ENCODE measurements around the gene SELENOK. TPM values are rescaled to one million over a fixed set of nuclear protein-coding genes. Genes with fewer than 3 reads are reported as not detected.

Gene SELENOK
- total and polyA plus RNA-seq, 2 donors (not counting 3 experiments of a cell fraction or from before 2014, with no cell fraction given), result 26.1 to 35.2 TPM

DNA sequence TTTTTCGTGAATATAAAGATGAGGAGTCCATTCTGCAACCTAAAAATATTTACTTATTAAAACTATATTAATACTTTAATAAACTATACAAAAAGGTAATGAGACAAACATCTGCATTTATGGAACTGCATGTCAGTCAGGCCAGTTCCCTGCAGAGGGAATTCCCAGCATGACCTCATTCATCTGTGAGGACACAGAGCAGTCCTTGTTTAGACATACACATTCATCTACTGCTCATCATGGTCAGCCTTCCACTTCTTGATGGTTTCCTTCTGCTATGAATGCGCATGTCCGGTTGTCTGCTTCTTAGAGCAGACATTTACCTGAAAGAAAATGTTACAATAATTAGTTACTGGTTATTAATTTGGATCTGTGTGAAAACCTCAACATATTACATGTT, 6.4 kb downstream of the SELENOK start:
- Histone ChIP-seq H4K20me1 (replicated peaks; ENCODE audit: control insufficient read depth, extremely low read depth, insufficient read depth, low read length) (no peaks in the 10 kb centered on the region), H3K9me3 (replicated peaks; ENCODE audit: control insufficient read depth, insufficient read depth, low read length) (no peaks in the 10 kb centered on the region), H3K27ac (ENCODE audit: insufficient read depth, low read depth, low read length) (no peak overlapping the region), H3K36me3 (ENCODE audit: control insufficient read depth in 2 of 2, extremely low read depth in 1 of 2, insufficient read depth in 2 of 2, low read length in 2 of 2) (peaks cover 6 to 8% of the 10 kb centered on the region in 2 experiments), H3K4me2 (ENCODE audit: insufficient read depth, low read length) (no peak overlapping the region), H3K79me2 (ENCODE audit: control insufficient read depth, insufficient read depth, low read length) (peaks cover 27% of the 10 kb centered on the region), H3K4me1 (ENCODE audit: control insufficient read depth, extremely low read depth, insufficient read depth, low read length) (peaks cover 14% of the 10 kb centered on the region), H3K27me3 (ENCODE audit: control insufficient read depth in 2 of 2, insufficient read depth in 2 of 2, low read length in 2 of 2) (no peaks in the 10 kb centered on the region), H3K9me1 (replicated peaks; ENCODE audit: control insufficient read depth, extremely low read depth, insufficient read depth, low read length) (no peaks in the 10 kb centered on the region), H3K9ac (replicated peaks; ENCODE audit: extremely low read depth, insufficient read depth, low read length) (no peak overlapping the region), H2AFZ (ENCODE audit: low read depth, low read length) (no peak overlapping the region), H3K4me3 (replicated peaks in 1 of 3; ENCODE audit: insufficient read depth in 1 of 3, low read depth in 1 of 3, low read length in 3 of 3) (no peak overlapping the region)
- CTCF ChIA-PET, result no interaction called here
- dilution Hi-C loops (cut with MboI; ENCODE audit: extremely low pct_ligation_motif_present, low sequenced_read_pairs), result no loop called here
- no peak for DNase-seq (ENCODE audit: low read depth, low spot score)
- intact Hi-C loops (cut with micrococcal nuclease), result no loop called here
- FAIRE-seq, result no peak
- TF ChIP-seq POLR2A (IDR thresholded peaks at IDR 0.05; ENCODE audit: low read depth, low read length), result no peak
- TF ChIP-seq GATA2 (IDR thresholded peaks at IDR 0.05; ENCODE audit: insufficient read depth, insufficient read length, low read depth, low read length), result no peak
- no peak for TF ChIP-seq MAX (IDR thresholded peaks at IDR 0.05; ENCODE audit: insufficient read depth, insufficient read length)
- no peak for TF ChIP-seq EZH2 (IDR thresholded peaks at IDR 0.05; ENCODE audit: borderline replicate concordance, low read depth, low read length, severe bottlenecking)
- no peak for TF ChIP-seq MYC (IDR thresholded peaks at IDR 0.05; ENCODE audit: low read depth, low read length)
- no peak for TF ChIP-seq JUN (IDR thresholded peaks at IDR 0.05; ENCODE audit: borderline replicate concordance, insufficient read depth, insufficient read length, low read depth)
- TF ChIP-seq FOS (IDR thresholded peaks at IDR 0.05; ENCODE audit: borderline replicate concordance, insufficient read depth, low read length), result no peak
- TF ChIP-seq, protein P1, sequence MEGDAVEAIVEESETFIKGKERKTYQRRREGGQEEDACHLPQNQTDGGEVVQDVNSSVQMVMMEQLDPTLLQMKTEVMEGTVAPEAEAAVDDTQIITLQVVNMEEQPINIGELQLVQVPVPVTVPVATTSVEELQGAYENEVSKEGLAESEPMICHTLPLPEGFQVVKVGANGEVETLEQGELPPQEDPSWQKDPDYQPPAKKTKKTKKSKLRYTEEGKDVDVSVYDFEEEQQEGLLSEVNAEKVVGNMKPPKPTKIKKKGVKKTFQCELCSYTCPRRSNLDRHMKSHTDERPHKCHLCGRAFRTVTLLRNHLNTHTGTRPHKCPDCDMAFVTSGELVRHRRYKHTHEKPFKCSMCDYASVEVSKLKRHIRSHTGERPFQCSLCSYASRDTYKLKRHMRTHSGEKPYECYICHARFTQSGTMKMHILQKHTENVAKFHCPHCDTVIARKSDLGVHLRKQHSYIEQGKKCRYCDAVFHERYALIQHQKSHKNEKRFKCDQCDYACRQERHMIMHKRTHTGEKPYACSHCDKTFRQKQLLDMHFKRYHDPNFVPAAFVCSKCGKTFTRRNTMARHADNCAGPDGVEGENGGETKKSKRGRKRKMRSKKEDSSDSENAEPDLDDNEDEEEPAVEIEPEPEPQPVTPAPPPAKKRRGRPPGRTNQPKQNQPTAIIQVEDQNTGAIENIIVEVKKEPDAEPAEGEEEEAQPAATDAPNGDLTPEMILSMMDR (IDR thresholded peaks at IDR 0.05; ENCODE audit: extremely low read depth in 1 of 2, insufficient read depth in 1 of 2, low read depth in 1 of 2, low read length in 2 of 2), result no peak
- TF ChIP-seq POLR2AphosphoS5 (IDR thresholded peaks at IDR 0.05; ENCODE audit: insufficient read depth, low read depth, low read length), result no peak
- BruUV-seq (replicated peaks), result no TSS peak
- POLR2A ChIA-PET, result no interaction called here

All from endothelial cell of umbilical vein (primary cell).